GM12801 (cell line): ENCODE data around the gene ABHD17C.

Experiments used
- CTCF ChIP-seq: IDR thresholded peaks from one replicate; pipeline ENCODE4 v1.5.1; 2011; ENCODE audit warnings: control low read depth; ENCODE audit not compliant: insufficient read length; ENCODE audit errors: extremely low read depth

The ABHD17C gene

GRCh38 chr15:80679167-80679803, 15.8 kb upstream of the ABHD17C start:
- TF ChIP-seq CTCF = no peak

- TF ChIP-seq CTCF = no peak
Observed at GRCh38 chr15:80679804-80680175, 15.3 kb upstream of the ABHD17C start.

- no peak for TF ChIP-seq CTCF
Observed at GRCh38 chr15:80682201-80682600, 12.9 kb upstream of the ABHD17C start.

GRCh38 chr15:80684697-80685096, 10.4 kb upstream of the ABHD17C start:
- TF ChIP-seq CTCF = no peak

- no peak for TF ChIP-seq CTCF
Observed at GRCh38 chr15:80685628-80686027, 9.5 kb upstream of the ABHD17C start.

GRCh38 chr15:80689294-80689693, 5.8 kb upstream of the ABHD17C start:
- TF ChIP-seq CTCF = no peak

- no peak for TF ChIP-seq CTCF
Observed at GRCh38 chr15:80689716-80690115, 5.4 kb upstream of the ABHD17C start.

- no peak for TF ChIP-seq CTCF
Observed at GRCh38 chr15:80691575-80691974, 3.5 kb upstream of the ABHD17C start.
